Stimulated activated CD4-positive, alpha-beta T cell treated with anti-CD3 and anti-CD28 coated beads, Interleukin-1b, Interleukin-23, amount 100 ng/mL, for 4 hours (primary cell): ENCODE measurements around the gene SH2D1B.

ENCODE experiments used
- DNase-seq, 2 donors: peaks; one replicate each; pipeline ENCODE4 v3.0.0-alpha.2; 2020; ENCODE audit warnings: low read depth in 2 of 2

Gene SH2D1B

DNA sequence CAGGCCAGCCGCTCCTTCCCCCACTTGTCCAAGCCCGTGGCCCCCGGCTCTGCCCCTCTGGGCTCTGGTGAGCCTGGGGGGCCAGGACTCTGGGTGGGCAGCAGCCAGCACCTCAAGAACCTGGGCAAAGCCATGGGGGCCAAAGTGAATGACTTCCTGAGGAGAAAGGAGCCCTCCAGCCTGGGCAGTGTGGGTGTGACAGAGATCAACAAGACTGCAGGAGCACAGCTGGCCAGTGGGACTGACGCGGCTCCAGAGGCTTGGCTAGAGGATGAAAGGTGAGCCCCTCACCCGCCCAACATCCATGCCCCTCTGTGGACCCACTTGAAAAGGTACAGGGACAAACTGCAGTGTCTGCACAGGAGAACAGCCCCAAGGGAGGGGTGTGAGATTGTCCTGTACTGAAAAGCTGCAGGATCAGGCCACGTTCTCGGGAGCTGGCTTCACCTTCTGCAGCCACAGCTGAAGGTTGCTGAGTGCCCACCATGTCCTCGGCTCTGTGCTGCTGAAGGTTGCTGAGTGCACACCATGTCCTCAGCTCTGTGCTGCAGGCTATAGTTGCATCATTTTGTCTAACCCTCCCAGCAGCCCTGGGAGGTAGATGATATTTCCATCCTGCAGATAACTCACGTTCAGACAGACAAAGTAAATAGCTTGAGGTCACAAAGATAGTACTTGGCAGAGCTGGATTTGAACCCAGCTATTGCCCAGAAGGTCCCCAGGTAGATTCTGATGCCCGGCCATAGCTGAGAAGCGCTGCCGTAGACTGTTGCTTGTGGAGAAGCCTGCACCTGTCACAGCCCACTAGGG lies 29.8 kb downstream of the SH2D1B start:
- no peak for DNase-seq

DNA sequence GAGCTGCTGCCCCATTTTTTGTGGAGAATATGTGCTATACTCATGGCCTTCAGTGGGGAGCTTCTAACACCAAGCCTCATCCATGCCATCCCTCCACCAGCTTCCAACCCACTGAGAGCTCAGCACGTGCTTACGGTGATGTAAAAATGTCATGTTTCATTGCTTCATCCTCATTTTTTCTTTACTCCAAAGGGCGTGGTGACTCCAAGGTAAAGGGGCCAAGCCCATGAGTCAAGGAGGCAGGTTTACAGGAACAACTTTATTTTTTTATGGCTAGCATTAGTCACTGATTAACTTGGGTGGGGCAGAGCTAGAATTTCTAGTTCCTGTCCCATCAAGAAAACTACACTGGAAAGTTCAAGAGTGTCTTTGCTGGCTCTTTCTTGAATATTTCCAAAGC lies 30.6 kb downstream of the SH2D1B start, which contains the start of gene C1orf226:
TSS of gene C1orf226 (plus strand) at position 346 of the 400 bp plus-strand sequence. CDS start 174 bp downstream, outside the sequence.
- no peak for DNase-seq

- no peak for DNase-seq
Observed at GRCh38 chr1:162380061-162380846, 31.7 kb downstream of the SH2D1B start.

DNA sequence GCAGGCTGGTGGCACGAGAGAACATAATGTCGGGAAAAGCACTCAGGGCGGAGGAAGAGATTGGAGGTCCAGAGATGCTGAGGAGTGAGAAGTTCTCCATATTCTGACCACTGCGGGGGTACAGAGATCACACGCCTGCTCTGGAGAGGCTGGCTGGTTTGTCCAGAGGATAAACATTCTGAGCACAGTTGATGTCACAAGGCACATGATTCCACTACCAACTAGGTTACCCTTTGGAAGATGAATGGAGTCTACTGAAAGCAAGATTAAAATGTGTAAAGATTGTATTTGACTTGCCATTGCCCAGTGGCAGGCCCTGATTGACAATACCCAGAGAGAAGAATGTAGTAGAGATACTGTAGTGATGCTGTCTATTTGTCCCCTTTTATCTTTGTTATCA lies 35.2 kb downstream of the SH2D1B start, which contains the start of gene SPATA46:
TSS of gene SPATA46 (minus strand) at position 164 of the 400 bp plus-strand sequence. CDS start at position 100, 64 bp downstream.
- DNase-seq: no peak

DNA sequence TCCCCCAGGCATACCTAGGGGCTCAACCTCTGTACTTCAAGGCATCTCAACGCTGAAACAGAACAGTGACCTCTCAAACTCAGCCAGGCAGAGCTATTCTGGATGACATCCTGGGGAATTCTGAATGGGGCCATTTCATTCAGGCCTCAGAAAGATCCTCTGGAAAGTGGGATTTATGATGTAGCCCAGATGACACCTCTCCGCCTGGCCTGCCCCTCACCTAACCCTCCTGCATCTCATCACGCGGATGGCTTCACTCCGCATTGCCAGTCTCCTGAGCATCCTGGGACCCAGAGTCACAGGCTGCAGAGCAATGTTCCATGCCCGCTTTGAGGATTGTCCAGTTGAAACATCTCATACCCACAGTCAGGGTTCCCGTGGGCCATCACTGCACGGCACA lies 36.5 kb downstream of the SH2D1B start:
- no peak for DNase-seq

DNA sequence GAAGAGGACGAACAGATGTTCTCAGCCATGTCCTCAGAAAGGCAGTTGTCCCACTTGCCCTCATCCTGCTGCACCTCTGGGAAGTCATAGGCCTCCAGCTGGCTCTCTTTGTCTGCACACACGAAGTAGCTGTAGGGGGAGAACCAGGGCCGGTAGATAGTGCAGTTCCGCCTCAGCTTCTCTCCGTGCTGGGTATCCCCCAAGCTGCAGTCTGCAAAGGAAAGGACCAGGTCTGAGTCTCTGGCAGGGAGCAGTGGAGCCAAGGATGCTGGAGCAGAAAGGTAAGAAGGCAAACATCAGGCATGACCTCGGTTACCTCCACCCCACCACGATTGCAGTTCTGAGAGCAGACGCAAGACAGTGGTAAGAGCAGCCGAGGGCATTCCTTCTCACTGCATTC lies 37.5 kb downstream of the SH2D1B start:
- DNase-seq: no peak

DNA sequence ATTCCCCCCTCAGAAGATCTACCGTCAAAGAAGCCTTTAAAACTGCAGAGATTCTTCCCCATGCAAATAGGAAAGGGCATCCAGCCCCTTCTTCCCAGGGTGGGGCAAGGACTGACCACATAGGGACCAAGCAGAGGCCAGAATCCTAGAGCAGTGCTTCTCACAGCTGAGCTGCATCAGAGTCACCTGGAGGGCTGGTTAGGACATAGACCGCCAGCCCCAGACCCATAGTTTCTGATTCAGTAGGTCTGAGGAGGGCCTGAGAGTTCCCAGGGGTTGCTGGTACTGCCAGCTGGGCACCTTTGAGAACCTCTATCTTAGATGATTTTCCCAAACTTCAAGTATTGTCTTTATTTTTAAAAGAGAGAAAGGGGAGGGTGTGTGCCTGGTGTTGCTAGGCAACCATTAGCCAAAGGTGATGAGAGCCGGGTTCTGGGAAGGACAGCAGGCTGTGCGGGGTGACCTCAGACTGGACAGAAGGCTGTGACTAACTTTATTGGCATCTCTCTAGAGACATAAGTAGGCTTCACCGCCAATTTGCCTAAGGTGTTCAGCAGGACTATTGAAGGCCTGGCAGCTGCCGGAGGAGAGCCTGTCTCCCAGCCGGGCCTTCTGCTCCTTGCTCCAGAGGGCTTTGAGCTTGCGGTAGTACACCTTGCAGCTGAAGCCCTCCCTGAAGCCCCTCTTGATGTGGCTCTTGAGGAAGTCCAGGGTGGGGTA lies 38.2 kb downstream of the SH2D1B start:
- DNase-seq: no peak

DNA sequence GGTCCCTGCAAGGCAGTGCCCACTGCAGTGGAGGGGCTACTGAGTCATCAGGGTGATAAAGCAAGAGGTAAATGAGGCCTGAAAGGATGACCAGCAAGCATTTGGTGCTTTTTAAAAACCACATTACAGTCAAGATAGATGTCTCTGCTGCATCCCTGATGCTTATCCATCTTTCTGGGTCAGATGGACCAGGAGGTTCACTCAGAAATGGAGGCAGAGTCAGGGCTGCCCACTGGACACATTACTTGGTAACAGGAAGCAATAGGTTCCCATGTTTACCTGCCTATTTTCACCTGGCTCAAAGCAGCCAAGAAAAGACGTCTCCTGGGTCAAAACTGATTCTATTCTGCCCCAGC lies 38.9 kb downstream of the SH2D1B start:
- DNase-seq: no peak

DNA sequence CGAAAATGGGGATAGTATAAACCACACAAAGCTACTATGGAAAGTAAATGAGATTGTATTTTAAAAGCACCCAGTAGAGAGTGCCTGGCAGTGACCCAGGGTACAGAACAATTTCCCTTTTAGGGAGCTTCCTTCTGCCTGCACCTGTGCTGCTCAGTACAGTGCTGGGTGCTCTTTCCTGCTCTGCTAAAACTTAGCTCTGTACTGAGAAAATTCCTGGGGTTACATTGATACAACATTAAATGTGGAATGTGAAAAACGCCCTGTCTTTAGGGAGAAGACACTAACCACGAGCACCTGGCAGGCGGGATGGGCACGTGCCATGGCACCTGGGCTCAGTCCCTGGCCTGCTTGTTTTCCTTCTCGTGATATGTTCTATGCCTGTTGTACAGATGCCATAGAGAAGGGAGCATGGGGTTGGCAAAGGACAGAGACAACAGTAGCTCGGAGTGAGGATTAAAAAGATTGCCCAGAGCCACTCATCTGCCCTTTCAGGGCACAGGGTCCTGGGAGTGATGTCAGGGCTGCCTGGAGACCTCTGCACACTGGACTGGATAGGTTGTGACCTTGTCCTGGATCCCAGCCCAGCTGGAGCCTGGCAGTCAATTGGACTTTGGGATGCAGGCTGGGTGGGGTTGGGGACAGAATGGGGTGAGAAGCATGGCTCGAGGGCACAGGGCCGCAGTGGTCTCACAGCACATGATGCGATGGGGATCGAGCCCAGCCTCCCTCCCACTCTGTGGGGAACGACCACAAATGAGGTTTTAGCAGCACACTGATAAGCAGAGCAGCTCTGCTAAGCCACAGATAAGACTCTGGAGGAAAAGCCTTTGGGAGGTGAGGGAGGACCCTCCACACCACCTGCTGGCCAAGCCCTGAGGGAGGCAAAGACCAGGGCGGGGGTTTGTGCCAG lies 39.5 kb downstream of the SH2D1B start:
- no peak for DNase-seq

DNA sequence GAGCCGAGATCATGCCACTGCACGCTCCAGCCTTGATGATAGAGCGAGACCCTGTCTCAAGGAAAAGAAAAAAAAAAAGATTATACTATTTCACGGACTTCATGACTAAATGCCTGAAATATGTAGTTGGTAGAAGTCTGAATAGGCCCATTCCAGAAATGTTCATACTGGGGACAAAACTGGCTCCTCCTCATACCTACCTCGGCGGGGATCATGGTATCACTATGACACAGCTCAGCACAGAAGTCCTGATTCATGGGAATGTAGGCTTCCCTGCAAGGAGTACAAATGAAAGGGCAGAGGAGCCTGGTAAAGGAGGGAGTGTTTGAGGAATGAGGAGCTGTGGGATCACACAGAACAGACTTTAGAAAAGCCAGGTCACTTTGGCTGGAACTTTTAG lies 40.3 kb downstream of the SH2D1B start:
- DNase-seq: no peak

- no peak for DNase-seq
Observed at GRCh38 chr1:162370721-162371120, 41.2 kb downstream of the SH2D1B start.

GRCh38 chr1:162370161-162370560 lies 41.8 kb downstream of the SH2D1B start:
- no peak for DNase-seq

DNA sequence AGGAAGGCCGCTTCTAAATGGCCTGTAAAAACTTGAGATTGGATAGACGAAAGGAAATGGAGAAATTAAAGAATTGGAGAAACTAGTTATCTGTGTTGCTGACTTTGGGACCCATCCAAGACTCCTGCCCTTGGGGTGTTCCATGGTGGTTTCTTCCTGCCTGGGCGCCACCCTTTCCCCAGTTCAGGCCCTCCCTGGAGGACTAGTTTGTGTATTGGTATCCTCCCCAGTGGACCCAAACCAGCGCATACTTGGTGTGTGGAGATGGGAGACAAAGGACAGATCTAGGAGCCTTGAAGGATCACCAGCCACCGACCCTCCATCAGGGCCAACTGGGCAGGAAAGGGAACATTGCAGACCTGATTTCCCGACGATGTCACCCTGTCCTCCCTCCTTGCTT lies 42.4 kb downstream of the SH2D1B start:
- no peak for DNase-seq

GRCh38 chr1:162368451-162368850 lies 43.5 kb downstream of the SH2D1B start:
- no peak for DNase-seq

- DNase-seq: no peak
Observed at GRCh38 chr1:162367772-162368171, 44.2 kb downstream of the SH2D1B start.

DNA sequence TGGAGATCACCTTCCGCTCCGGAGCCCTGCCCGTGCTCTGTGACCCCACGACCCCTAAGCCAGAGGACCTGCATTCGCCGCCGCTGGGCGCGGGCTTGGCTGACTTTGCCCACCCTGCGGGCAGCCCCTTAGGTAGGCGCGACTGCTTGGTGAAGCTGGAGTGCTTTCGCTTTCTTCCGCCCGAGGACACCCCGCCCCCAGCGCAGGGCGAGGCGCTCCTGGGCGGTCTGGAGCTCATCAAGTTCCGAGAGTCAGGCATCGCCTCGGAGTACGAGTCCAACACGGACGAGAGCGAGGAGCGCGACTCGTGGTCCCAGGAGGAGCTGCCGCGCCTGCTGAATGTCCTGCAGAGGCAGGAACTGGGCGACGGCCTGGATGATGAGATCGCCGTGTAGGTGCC lies 44.9 kb downstream of the SH2D1B start:
- DNase-seq: no peak

- DNase-seq: no peak
Observed at GRCh38 chr1:162366671-162367070, 45.3 kb downstream of the SH2D1B start.

DNA sequence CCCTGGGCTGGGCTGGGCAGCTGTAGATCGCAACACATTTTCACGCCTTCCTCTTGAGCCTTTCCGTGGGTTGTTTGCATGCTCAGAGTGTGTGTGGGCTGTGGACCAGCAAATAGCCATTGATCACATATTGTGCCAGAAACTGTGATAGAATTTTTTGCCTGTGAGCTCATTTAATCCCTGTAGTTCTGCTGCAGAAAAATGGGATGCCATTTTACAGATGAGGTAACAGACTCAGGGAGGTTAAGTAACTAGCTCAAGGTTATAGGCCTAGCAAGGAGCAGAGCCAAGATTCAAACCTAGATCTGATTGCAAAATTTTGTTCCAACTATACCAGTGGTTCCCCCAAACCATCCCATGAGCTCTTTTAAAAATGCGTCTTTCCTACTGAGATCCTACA lies 45.8 kb downstream of the SH2D1B start:
- no peak for DNase-seq

GRCh38 chr1:162365284-162366020 lies 46.5 kb downstream of the SH2D1B start:
- no peak for DNase-seq

GRCh38 chr1:162364498-162364897 lies 47.4 kb downstream of the SH2D1B start:
- DNase-seq: no peak

DNA sequence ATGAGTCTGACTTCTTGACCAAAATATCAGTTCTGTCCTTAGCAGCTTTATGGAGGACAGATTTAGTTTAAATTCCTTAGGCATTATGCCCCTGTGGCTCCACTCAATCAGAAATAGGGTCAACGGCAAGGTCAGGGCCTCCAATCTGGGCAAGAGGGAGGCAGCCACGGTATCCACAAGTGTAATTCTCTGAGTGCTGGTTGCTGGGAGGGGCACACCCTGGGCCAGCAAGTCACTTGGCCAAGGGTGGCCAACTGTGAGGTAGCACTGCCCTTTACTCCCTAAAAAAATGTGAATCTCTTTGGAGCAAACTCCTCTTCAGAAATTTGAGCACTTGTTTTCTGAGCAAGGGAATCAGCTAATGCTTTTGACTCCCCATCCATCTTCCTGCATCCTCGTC lies 48.1 kb downstream of the SH2D1B start:
- DNase-seq: no peak
